NCI-H460 (cell line): ENCODE data around the gene SPATA31C1. TPM values are rescaled to one million over a fixed set of nuclear protein-coding genes. Genes with fewer than 3 reads are reported as not detected.
"Not testable (repeated sequence)": the region's sequence is repeated elsewhere in the genome, so short reads cannot be mapped to it uniquely, and the experiment has no call there.

ENCODE experiments used
- DNase-seq: peaks from one replicate; pipeline ENCODE4 v3.0.0-alpha.2; 2016; ENCODE audit warnings: low read depth; ENCODE audit errors: extremely low read depth
- total RNA-seq: library from RNA; depleted of rRNA; stranded (reverse); fragments of >200 nt; shearing (Covaris generic); gene quantifications from 2 replicates; pipeline ENCODE4 v1.2.3, GENCODE V29; 2014

The SPATA31C1 gene
- total RNA-seq, 1 experiment from 2014 or later, result not detected

- no peak for DNase-seq
Measured at GRCh38 chr9:87886210-87886932, 31.4 kb upstream of the SPATA31C1 start.

GRCh38 chr9:87886933-87887505 is 30.7 kb upstream of the SPATA31C1 start:
- no peak for DNase-seq

GRCh38 chr9:87887661-87888480 is 29.9 kb upstream of the SPATA31C1 start:
- no peak for DNase-seq

GRCh38 chr9:87888501-87888900 is 29.3 kb upstream of the SPATA31C1 start:
- no peak for DNase-seq

- no peak for DNase-seq
Measured at GRCh38 chr9:87889065-87889881, 28.5 kb upstream of the SPATA31C1 start.

GRCh38 chr9:87889882-87890252 is 27.9 kb upstream of the SPATA31C1 start:
- no peak for DNase-seq

GRCh38 chr9:87890837-87891236 is 26.9 kb upstream of the SPATA31C1 start:
- no peak for DNase-seq

GRCh38 chr9:87891754-87892153 is 26.0 kb upstream of the SPATA31C1 start:
- DNase-seq, result no peak

- no peak for DNase-seq
Measured at GRCh38 chr9:87892956-87893355, 24.8 kb upstream of the SPATA31C1 start.

- no peak for DNase-seq
Measured at GRCh38 chr9:87894998-87895625, 22.6 kb upstream of the SPATA31C1 start.

GRCh38 chr9:87896891-87897290 is 20.9 kb upstream of the SPATA31C1 start:
- DNase-seq, result no peak

GRCh38 chr9:87898151-87898550 is 19.6 kb upstream of the SPATA31C1 start:
- DNase-seq, result no peak

- DNase-seq, result not testable (repeated sequence)
Measured at GRCh38 chr9:87902371-87902770, 15.4 kb upstream of the SPATA31C1 start.

GRCh38 chr9:87909310-87910041 is 8.3 kb upstream of the SPATA31C1 start:
- peak; percentile 81 for DNase-seq

GRCh38 chr9:87910821-87911220 is 6.9 kb upstream of the SPATA31C1 start:
- DNase-seq, result no peak

- not testable (repeated sequence) for DNase-seq
Measured at GRCh38 chr9:87919013-87919412, 1.3 kb downstream of the SPATA31C1 start.

GRCh38 chr9:87921561-87921960 is 3.8 kb downstream of the SPATA31C1 start:
- DNase-seq, result not testable (repeated sequence)

GRCh38 chr9:87923012-87923411 is 5.2 kb downstream of the SPATA31C1 start:
- DNase-seq, result not testable (repeated sequence)

- not testable (repeated sequence) for DNase-seq
Measured at GRCh38 chr9:87924851-87925250, 7.1 kb downstream of the SPATA31C1 start.

- DNase-seq, result not testable (repeated sequence)
Measured at GRCh38 chr9:87929152-87929551, 11.4 kb downstream of the SPATA31C1 start.
